ENCODE data around the gene ITGB2. TPM values are rescaled to one million over a fixed set of nuclear protein-coding genes. Genes with fewer than 3 reads are reported as not detected.

The ITGB2 gene
- total RNA-seq, 8 experiments from 2014 or later: 0.05 to 0.85 (median 0.56) TPM; not detected in 3

- WGBS, 10 experiments: 90% methylated on average over 4 of the region's 13 CpGs; no CpG with 5 or more reads in 9 of the 10 experiments
- peaks cover 4 to 5% of the 10 kb centered on the region in 2 donors for H3K4me1 ChIP-seq (replicated peaks in 1 of 2)
- H3K4me3 ChIP-seq: no peak overlapping the region
- no peak overlapping the region for H3K27ac ChIP-seq
- peak in 4 of 8 experiments; percentile 5 to 7 (median 6) for ATAC-seq (replicated peaks in 6 of 8)
- in situ Hi-C loops (cut with MboI; ENCODE audit: low pct_unique_long_range_greater_than_20kb in 2 of 9, low sequenced_read_pairs in 9 of 9, unreplicated experiment in 9 of 9): loop anchor here in 1 of 9 experiments (25.0 kb wide), 1 partner anchor 100 kb away; no protein-coding TSS in a partner anchor
Observed at GRCh38 chr21:44837537-44837936, 83.2 kb downstream of the ITGB2 start.

DNA sequence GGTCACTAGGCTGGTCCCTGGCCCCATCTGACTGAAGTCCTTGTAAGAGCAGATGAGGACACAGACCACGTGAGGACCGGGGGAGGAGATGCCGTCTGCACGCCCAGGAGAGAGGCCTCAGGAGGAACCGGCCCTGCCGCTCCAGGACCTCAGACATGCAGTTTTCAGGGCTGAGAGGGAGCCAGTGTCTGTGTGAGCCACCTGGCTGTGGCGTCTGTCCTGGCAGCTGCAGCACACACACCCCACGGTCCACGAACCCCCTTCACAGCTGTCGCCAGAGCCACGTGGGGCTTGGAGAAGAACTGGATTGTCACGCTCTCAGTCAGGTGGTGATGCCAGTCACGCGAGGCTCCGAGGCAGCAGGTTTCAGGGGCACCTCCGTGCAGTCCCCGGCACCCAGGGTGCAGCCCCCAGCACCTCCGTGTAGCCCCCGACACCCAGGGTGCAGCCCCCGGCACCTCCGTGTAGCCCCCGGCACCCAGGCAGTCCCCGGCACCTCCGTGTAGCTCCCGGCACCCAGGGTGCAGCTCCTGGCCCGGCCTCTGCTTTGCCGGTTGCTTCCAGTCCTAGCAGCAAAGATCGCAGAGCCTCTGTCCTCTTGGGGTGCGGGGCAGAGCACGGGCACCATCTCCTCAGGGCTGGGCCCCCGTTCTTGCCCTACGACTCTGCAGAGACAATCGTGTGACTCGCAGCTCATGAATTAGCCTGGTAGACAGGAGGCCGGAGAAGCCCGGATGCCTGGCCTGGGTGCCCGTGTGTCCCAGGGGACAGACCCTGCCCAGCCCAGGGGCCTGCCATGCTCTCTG is 83.8 kb downstream of the ITGB2 start:
- 20 to 92% (median 28%) methylated on average over 1 to 12 of the region's 37 CpGs; no CpG with 5 or more reads in 5 of the 10 experiments for WGBS, 10 experiments
- in situ Hi-C loops (cut with MboI; ENCODE audit: low pct_unique_long_range_greater_than_20kb in 2 of 9, low sequenced_read_pairs in 9 of 9, unreplicated experiment in 9 of 9): loop anchor here in 1 of 9 experiments (25.0 kb wide), 1 partner anchor 100 kb away; no protein-coding TSS in a partner anchor
- peak; percentile 52 to 91 (median 84) for ATAC-seq (replicated peaks in 6 of 8)

GRCh38 chr21:44836349-44836665 is 84.4 kb downstream of the ITGB2 start:
- H3K4me3 ChIP-seq: no peak overlapping the region
- in situ Hi-C loops (cut with MboI; ENCODE audit: low pct_unique_long_range_greater_than_20kb in 2 of 9, low sequenced_read_pairs in 9 of 9, unreplicated experiment in 9 of 9): loop anchor here in 1 of 9 experiments (25.0 kb wide), 1 partner anchor 99 kb away; no protein-coding TSS in a partner anchor
- H3K27ac ChIP-seq: peak overlapping the region in 1 of 2 donors; percentile 39
- WGBS, 10 experiments: 60% methylated on average over 1 of the region's 3 CpGs; no CpG with 5 or more reads in 9 of the 10 experiments
- peaks cover 4 to 5% of the 10 kb centered on the region in 2 donors for H3K4me1 ChIP-seq (replicated peaks in 1 of 2)
- no peak for ATAC-seq (replicated peaks in 6 of 8)

More for the DNA sequence above, 83.8 kb downstream of the ITGB2 start:
- peak overlapping the region in 1 of 2 donors; percentile 39 for H3K27ac ChIP-seq
- peaks cover 4 to 5% of the 10 kb centered on the region in 2 donors for H3K4me1 ChIP-seq (replicated peaks in 1 of 2)
- H3K4me3 ChIP-seq: no peak overlapping the region

Other genes starting within 250 kb of the ITGB2 start
- under 1 TPM in 1 of 8 experiments, not detected in 7; 0.90 TPM for gene KRTAP12-1, start 238.7 kb downstream of the ITGB2 start, total RNA-seq
- under 1 TPM in 3 of 8 experiments, not detected in 5; 0.29 to 0.85 (median 0.56) TPM for gene KRTAP10-12, start 223.7 kb downstream of the ITGB2 start, total RNA-seq
- gene TSPEAR, start 209.3 kb downstream of the ITGB2 start, total RNA-seq: under 1 TPM in 7 of 8 experiments, not detected in 1; 0.21 to 0.66 (median 0.31) TPM
- gene UBE2G2, start 119.1 kb downstream of the ITGB2 start, total RNA-seq: 100 to 1,000 TPM in 2 of 8 experiments, 10 to 100 TPM in 6; 32.6 to 142 (median 54.7) TPM
- 100 to 1,000 TPM in 1 of 8 experiments, 10 to 100 TPM in 7; 46.6 to 103 (median 56.9) TPM for gene SUMO3, start 102.8 kb downstream of the ITGB2 start, total RNA-seq
- 100 to 1,000 TPM in 3 of 8 experiments, 10 to 100 TPM in 5; 62.1 to 226 (median 85.5) TPM for gene PTTG1IP, start 47.2 kb downstream of the ITGB2 start, total RNA-seq
- 10 to 100 TPM in 7 of 8 experiments, 1 to 10 TPM in 1; 9.8 to 41.2 (median 15.3) TPM for gene SLX9, start 19.1 kb upstream of the ITGB2 start, total RNA-seq
- gene ADARB1, start 153.7 kb upstream of the ITGB2 start, total RNA-seq: 10 to 100 TPM in 4 of 8 experiments, 1 to 10 TPM in 4; 3.7 to 18.4 (median 8.2) TPM